Lower leg skin (tissue), 4 donors: ENCODE data around the gene HELB. TPM values are rescaled to one million over a fixed set of nuclear protein-coding genes. Genes with fewer than 3 reads are reported as not detected.

ENCODE experiments used
- DNase-seq, 2 donors: peaks; one replicate each; pipeline ENCODE4 v3.0.0-alpha.2; 2019; ENCODE audit warnings: low spot score in 2 of 2
- H3K4me3 ChIP-seq: fragments of 200-600 bp; sonication (generic); 2 replicates; pipeline ENCODE4 v1.5.1; 2017; ENCODE audit warnings: mild to moderate bottlenecking, low read depth; ENCODE audit not compliant: poor library complexity, severe bottlenecking
- POLR2A ChIP-seq, 2 donors: fragments of 450-650 bp; IDR thresholded peaks; one replicate each; pipeline ENCODE4 v1.6.1; 2016 to 2017; ENCODE audit warnings: antibody characterized with exemption in 2 of 2, mild to moderate bottlenecking in 1 of 2, moderate library complexity in 1 of 2
- WGBS, 2 donors: methylation state at CpG; one replicate each; pipeline ENCODE4 v1.1.5; 2018; 5-methylcytosine and 5-hydroxymethylcytosine counted together
- intact Hi-C: fragments of 100-400 bp; cut with DNase I; formaldehyde crosslinking; loops from one replicate; pipeline ENCODE4 v1.15.0; 2023; ENCODE audit warnings: low total_unique reads
- total RNA-seq, 4 donors: library from RNA; depleted of rRNA; stranded (reverse); fragments of >200 nt; gene quantifications; one replicate each; pipeline ENCODE4 v1.1.0, GENCODE V29; 2016
- TF ChIP-seq, protein P1 (sequence below), 3 donors: fragments of 450-650 bp; IDR thresholded peaks; one replicate each; pipeline ENCODE4 v1.5.1; 2016; ENCODE audit warnings: antibody characterized with exemption in 3 of 3, mild to moderate bottlenecking in 3 of 3, moderate library complexity in 2 of 3

HELB gene
- 1 to 10 TPM; 1.6 to 4.6 (median 3.0) TPM for total RNA-seq

DNA sequence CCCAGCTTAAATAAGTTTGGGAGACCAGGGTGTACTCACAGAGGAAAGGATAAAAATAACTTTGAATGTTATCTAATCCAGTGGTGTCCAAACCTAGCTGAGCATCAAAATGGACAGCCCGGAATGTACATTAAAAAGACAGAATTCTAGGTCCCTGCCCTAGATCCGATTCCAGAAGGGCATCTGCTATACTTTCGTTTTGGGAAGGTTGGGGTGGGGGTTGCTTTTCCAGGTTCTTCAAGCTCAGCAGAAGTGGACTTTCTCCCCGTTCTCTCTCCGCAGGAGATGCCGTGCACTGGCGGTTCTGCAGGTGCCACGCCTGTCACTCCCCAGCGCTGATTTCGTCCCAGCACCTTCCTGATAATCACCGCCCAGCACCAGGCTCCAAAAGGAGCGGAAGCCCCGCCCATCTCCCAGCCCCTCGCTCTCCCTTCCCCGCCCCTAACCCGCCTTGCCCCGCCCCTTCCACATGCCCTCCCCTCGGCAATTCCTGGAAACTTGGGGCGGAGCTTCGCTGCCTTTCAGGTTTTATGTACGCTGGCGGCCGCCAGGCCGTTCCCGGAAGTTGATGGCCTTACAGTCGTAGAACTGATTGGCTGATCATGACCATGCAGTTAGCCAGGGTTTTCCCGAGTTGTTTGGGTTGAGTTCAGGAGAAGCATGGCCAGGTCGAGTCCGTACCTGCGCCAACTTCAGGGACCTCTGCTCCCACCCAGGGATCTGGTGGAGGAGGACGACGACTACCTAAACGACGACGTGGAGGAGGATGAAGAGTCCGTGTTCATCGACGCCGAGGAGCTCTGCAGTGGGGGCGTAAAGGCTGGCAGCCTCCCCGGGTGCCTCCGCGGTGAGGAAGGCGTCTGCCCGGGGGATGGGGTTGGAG, at the start of gene HELB:
HELB (plus strand) TSS at position 550 of the 883 bp plus-strand sequence; CDS start at position 661, 111 bp downstream.
- 0 to 1% methylated on average over 31 to 45 of the region's 45 CpGs for WGBS, 2 donors
- no peak for TF ChIP-seq POLR2A (IDR thresholded peaks at IDR 0.05)
- TF ChIP-seq, protein P1, sequence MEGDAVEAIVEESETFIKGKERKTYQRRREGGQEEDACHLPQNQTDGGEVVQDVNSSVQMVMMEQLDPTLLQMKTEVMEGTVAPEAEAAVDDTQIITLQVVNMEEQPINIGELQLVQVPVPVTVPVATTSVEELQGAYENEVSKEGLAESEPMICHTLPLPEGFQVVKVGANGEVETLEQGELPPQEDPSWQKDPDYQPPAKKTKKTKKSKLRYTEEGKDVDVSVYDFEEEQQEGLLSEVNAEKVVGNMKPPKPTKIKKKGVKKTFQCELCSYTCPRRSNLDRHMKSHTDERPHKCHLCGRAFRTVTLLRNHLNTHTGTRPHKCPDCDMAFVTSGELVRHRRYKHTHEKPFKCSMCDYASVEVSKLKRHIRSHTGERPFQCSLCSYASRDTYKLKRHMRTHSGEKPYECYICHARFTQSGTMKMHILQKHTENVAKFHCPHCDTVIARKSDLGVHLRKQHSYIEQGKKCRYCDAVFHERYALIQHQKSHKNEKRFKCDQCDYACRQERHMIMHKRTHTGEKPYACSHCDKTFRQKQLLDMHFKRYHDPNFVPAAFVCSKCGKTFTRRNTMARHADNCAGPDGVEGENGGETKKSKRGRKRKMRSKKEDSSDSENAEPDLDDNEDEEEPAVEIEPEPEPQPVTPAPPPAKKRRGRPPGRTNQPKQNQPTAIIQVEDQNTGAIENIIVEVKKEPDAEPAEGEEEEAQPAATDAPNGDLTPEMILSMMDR (IDR thresholded peaks at IDR 0.05), result no peak
- intact Hi-C loops, result no loop called here
- peak; percentile 97 to 99 for DNase-seq
- peak within 1 kb of the TSS; percentile 67 for H3K4me3 ChIP-seq

GRCh38 chr12:66252771-66253170, 49.5 kb upstream of the HELB start:
- intact Hi-C loops, result no loop called here
- no peak overlapping the region for H3K4me3 ChIP-seq
- 96 to 97% methylated on average over 2 of the region's 2 CpGs for WGBS, 2 donors
- DNase-seq, result no peak
- TF ChIP-seq POLR2A (IDR thresholded peaks at IDR 0.05), result no peak
- TF ChIP-seq, protein P1 (IDR thresholded peaks at IDR 0.05), result no peak

DNA sequence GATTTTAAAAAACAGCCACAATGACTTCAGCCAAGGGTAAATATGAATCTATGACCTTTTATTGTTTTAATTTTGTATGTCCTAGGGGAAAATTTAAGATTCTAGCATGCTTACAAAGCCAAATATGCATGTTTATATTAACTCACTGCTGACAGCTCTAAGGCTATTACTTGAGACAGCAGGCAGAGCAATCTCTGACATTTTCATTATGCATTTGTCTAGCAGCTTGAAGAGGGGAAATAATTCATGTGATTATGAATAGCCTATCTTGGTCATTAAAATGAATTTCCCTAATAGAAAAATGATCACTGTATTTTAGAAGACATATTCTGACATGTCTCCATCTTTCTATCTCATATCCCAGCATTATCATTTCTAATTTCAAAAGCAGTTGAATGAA, 46.6 kb upstream of the HELB start:
- no peak for TF ChIP-seq POLR2A (IDR thresholded peaks at IDR 0.05)
- TF ChIP-seq, protein P1 (IDR thresholded peaks at IDR 0.05), result no peak
- DNase-seq, result no peak
- H3K4me3 ChIP-seq, result no peak overlapping the region
- intact Hi-C loops, result no loop called here

- 64 to 69% methylated on average over 3 of the region's 3 CpGs for WGBS, 2 donors
- no peak for DNase-seq
- no peak for TF ChIP-seq POLR2A (IDR thresholded peaks at IDR 0.05)
- TF ChIP-seq, protein P1 (IDR thresholded peaks at IDR 0.05), result no peak
- intact Hi-C loops, result no loop called here
- H3K4me3 ChIP-seq, result no peak overlapping the region
These were observed 44.3 kb upstream of the HELB start for GRCh38 chr12:66258011-66258410.

GRCh38 chr12:66262737-66263136, 39.6 kb upstream of the HELB start:
- DNase-seq, result no peak
- intact Hi-C loops, result no loop called here

More at GRCh38 chr12:66262737-66263136, 39.6 kb upstream of the HELB start:
- no peak overlapping the region for H3K4me3 ChIP-seq
- TF ChIP-seq, protein P1 (IDR thresholded peaks at IDR 0.05), result no peak
- TF ChIP-seq POLR2A (IDR thresholded peaks at IDR 0.05), result no peak
